HG02852 (cell line): ENCODE measurements around the gene RETREG1.
A peak's percentile ranks its signal among the peaks of the same experiment; 100 is the strongest.
"Not testable (repeated sequence)": the region's sequence is repeated elsewhere in the genome, so short reads cannot be mapped to it uniquely, and the experiment has no call there.

Experiments
- ATAC-seq: cut with Tn5 transposase; IDR thresholded peaks from one replicate; pipeline ENCODE4 v1.9.1; 2021; ENCODE audit warnings: mild to moderate bottlenecking, moderate library complexity; ENCODE audit not compliant: unreplicated experiment

Gene RETREG1

GRCh38 chr5:16461026-16461425 is 155.8 kb downstream of the RETREG1 start:
- no peak for ATAC-seq

- ATAC-seq = no peak
Measured at GRCh38 chr5:16459451-16459850, 157.3 kb downstream of the RETREG1 start.

- no peak for ATAC-seq
Measured at GRCh38 chr5:16457853-16458252, 158.9 kb downstream of the RETREG1 start.

GRCh38 chr5:16457451-16457850 is 159.3 kb downstream of the RETREG1 start:
- no peak for ATAC-seq

DNA sequence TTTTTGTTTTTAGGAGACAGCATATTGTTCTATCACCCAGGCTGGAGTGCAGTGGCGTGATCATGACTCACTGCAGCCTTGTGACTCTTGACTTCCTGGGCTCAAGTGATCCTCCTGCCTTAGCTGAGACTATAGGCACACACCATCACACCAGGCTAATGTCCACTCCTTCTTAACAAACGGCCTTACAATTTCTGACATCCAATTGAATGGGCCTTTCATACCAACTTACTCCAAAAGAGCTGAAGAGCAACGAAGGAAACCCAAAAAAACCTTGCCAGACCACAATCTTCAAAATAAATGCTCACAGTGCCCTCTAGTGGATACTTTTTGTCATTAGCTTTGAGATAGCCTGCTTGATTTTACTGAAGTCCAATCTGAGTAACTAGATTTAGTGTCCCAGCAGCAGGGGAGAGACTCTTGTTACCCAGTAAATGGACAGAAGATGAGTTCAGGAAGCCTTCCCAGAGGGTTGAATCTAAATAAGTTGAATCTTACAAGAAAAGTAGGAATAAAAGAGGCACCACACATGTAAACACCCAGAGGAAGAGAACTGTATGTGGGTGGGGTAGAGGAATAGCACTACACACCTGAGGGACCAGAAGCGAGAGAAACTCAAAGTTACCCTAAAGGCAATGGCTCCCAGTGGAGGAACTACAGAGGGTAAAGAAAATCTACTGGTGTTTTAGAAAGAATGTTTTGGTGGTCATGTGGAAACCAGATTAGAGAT is 160.5 kb downstream of the RETREG1 start:
- peak; percentile 73 for ATAC-seq

GRCh38 chr5:16455668-16456067 is 161.1 kb downstream of the RETREG1 start:
- no peak for ATAC-seq

DNA sequence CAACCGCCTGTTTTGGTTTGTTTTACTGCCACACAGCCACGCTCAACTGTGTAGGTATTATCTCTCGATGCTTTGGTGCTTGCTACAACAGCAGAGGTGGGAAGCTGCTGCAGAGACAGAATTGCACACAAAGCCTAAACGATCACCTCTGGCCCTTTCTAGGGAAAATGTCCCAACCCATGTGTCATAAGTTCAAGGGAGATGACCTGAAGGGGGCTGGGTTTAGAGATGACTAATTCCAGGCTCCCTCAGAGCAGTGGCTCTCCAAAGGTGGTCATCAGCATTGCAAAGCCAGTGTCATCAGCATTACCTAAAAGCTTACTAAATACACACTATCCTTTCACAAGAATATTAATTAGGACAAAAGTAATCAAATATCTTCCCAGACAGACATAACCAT is 162.1 kb downstream of the RETREG1 start:
- ATAC-seq = no peak

DNA sequence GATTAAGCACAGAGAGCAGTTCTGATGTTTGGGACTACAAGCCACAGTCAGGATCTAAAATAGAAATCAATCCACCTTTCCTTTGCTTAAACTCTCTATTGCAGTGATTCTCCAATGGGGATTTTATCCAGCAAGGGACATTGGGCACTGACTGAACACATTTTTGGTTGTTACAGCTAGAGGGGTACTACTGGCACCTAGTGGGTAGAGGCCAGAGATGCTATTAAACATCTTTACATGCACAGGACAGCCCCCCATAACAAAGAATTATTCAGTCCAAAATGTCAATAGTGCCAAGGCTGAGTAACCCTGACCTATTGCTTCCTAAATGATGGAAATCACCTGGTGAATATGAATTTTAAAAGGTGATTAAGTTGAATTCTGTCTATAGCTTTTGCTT is 163.2 kb downstream of the RETREG1 start:
- ATAC-seq = no peak

GRCh38 chr5:16450163-16450562 is 166.6 kb downstream of the RETREG1 start:
- peak; percentile 66 for ATAC-seq

DNA sequence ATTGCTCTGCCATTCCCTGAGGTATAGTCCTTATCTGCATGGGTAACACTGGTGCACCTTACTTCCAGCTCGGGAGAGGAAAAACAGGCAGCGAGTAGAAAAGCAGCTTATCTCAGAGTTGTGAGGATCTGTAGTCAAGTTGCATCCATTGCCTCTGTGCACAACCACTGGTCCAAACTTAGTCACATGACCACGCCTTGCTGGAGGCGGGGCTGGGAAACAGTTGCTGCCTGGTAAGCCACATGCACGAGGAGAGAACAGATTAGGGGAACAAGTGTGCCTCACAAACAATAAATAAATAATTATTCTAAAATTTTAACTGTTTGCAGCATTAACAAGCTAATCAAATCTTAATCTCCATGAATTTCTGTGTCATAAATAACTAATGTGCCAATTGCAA is 169.8 kb downstream of the RETREG1 start:
- ATAC-seq = no peak

GRCh38 chr5:16437977-16438376 is 178.8 kb downstream of the RETREG1 start:
- ATAC-seq = no peak

GRCh38 chr5:16436065-16436682 is 180.6 kb downstream of the RETREG1 start:
- not testable (repeated sequence) for ATAC-seq

DNA sequence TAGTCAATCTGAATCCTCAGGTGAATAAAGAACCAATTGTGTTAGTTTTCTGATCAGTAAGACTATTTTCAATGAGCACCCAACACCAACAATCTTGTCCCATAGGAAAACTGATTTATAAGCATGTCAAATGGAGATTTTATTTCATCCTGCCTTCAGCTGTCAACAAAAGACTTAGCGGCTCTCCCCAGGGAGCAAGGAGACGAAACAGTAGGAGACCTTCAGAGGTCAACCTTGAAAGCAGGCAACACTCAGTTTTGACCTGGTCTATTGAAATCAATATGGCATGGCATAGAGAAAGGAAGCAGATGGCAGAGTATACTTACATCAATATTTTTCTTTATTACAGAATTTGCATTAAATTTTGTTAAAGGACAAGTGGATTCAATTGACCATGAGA is 185.3 kb downstream of the RETREG1 start:
- ATAC-seq = no peak

DNA sequence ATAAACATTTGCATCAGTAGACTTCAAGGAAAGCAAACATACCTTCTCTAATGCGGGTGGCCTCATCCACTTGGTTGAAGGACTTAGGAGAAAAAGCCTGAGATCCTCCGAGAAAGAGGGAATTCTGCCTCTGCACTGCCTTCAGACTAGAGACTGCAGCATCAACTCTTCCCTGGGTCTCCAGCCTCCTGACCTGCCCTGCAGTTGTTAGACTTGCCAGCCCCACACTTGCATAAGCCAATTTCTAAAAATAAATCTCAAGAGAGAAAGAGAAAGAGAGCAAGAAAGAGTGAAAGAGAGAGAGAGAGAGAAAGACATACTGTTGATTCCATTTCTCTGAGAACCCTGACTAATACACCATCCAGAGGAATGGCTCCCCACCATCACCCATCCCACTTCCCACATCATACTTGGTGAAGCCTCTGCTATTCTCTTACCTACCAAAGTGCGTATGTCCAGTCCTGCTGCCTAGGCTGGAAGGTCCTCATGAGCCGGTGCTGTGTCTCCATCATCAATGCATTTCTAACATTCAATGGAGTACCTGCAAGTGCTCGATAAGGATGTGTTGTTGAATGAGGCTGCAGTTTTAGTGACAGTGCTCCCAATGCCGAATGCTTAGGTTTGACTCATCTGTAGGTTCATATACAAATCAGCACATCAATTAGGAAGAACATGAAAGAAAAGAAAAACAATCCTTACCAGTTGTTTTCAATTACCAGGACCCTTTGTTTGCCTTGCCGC is 186.3 kb downstream of the RETREG1 start:
- no peak for ATAC-seq

DNA sequence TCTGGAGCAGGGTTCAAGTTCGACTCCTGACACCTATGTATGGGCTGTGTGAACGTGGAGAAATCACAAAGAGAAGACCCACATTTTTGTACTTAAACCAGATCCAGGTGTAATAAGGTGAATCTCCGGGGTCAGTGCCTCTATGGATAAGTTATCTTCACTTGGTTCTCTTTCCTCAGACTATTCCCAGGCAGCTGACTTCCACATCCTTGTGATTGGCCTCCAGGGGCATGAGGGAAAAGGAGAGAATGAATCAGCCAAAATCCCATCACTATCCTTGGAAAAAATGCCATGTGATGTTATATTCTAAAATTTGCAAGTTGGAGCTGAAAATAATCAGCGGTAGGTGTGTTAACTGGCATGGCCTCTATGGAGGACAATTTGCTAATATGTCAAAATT is 188.4 kb downstream of the RETREG1 start:
- ATAC-seq = no peak

- no peak for ATAC-seq
Measured at GRCh38 chr5:16427587-16427986, 189.2 kb downstream of the RETREG1 start.
